Measurements from ENCODE around the gene LCORL. TPM values are rescaled to one million over a fixed set of nuclear protein-coding genes. Genes with fewer than 3 reads are reported as not detected.

Gene LCORL
- total RNA-seq, 1 donor from 2014 or later: 10.3 TPM

DNA sequence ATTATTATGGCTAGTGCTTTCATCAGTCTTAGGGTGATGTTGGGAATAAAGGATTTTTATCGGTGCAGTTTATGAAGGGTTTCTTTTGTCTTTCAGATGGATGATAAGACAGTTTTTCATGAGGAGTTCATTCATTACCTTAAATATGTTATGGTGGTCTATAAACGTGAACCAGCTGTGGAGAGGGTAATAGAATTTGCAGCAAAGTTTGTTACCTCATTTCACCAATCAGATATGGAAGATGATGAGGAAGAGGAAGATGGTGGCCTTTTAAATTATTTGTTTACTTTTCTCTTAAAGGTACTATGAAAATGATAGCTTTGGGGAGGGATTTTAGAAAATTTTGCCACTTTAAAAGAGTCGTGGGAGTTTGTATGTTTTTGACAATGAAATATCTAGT is 209.4 kb downstream of the LCORL start:
- Histone ChIP-seq H3K79me2 (ENCODE audit: insufficient read depth, low read length) (peaks cover 94% of the 10 kb centered on the region), H3K4me2 (ENCODE audit: low read length) (peak overlapping the region; percentile 92), H4K20me1 (ENCODE audit: insufficient read depth, low read length) (peaks cover 22% of the 10 kb centered on the region), H3K9ac (ENCODE audit: low read length) (peak overlapping the region; percentile 94), H3K27me3 (ENCODE audit: insufficient read depth, low read length) (no peaks in the 10 kb centered on the region), H3K9me3 (ENCODE audit: insufficient read depth, low read depth, low read length) (no peaks in the 10 kb centered on the region), H3K36me3 (ENCODE audit: insufficient read depth, low read length) (no peaks in the 10 kb centered on the region), H3K4me3 (ENCODE audit: insufficient read depth, low read depth, low read length) (peak overlapping the region; percentile 88), H2AFZ (ENCODE audit: low read depth, low read length) (peak overlapping the region; percentile 87), H3K4me1 (ENCODE audit: insufficient read depth, low read length) (peaks cover 18% of the 10 kb centered on the region), H3K27ac (ENCODE audit: low read depth, low read length) (peak overlapping the region; percentile 24)
- no peaks in the 10 kb centered on the region for H3K36me3 Mint-ChIP-seq (ENCODE audit: low read depth, unreplicated experiment)
- no peaks in the 10 kb centered on the region for H3K9me3 Mint-ChIP-seq (ENCODE audit: unreplicated experiment)
- peaks cover 21% of the 10 kb centered on the region for H3K4me1 Mint-ChIP-seq (ENCODE audit: low read depth, unreplicated experiment)
- H3K27me3 Mint-ChIP-seq (ENCODE audit: low read depth, unreplicated experiment): no peaks in the 10 kb centered on the region
- FAIRE-seq (no peak), DNase-seq (ENCODE audit: low read depth) (no peak)
- TF ChIP-seq EZH2 (IDR thresholded peaks at IDR 0.05; ENCODE audit: insufficient read depth, low read length): no peak
- TF ChIP-seq, protein P1, sequence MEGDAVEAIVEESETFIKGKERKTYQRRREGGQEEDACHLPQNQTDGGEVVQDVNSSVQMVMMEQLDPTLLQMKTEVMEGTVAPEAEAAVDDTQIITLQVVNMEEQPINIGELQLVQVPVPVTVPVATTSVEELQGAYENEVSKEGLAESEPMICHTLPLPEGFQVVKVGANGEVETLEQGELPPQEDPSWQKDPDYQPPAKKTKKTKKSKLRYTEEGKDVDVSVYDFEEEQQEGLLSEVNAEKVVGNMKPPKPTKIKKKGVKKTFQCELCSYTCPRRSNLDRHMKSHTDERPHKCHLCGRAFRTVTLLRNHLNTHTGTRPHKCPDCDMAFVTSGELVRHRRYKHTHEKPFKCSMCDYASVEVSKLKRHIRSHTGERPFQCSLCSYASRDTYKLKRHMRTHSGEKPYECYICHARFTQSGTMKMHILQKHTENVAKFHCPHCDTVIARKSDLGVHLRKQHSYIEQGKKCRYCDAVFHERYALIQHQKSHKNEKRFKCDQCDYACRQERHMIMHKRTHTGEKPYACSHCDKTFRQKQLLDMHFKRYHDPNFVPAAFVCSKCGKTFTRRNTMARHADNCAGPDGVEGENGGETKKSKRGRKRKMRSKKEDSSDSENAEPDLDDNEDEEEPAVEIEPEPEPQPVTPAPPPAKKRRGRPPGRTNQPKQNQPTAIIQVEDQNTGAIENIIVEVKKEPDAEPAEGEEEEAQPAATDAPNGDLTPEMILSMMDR (IDR thresholded peaks at IDR 0.05; ENCODE audit: insufficient read depth, low read depth, low read length): no peak
- peak overlapping the region; percentile 90 for H3K4me3 Mint-ChIP-seq (ENCODE audit: unreplicated experiment)
- peak overlapping the region; percentile 42 for H3K27ac Mint-ChIP-seq (ENCODE audit: unreplicated experiment)

DNA sequence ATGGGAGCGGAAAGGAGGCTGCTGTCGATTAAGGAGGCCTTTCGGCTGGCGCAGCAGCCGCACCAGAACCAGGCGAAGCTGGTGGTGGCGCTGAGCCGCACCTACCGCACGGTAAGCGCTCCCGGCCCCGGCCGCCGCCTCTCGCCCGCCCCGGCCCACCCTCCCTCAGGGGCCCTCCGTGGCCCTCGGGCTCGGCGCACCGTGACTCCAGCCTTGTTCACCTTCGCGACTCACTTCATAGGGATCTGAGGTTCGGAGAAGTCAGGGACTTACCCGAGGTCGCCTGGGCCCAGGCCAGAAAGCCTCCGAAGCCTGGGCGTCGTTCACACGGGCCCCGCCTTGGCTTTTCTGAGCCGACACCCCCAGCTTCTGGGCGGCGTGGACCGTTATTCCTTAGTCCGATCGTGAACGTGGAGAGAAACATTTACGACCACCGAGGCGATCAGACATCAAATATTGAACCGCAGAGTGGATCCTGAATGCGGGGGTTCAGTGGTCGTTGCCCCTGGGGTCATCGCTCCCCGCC is 210.4 kb downstream of the LCORL start:
- Histone ChIP-seq H3K27ac (ENCODE audit: low read depth, low read length) (peak overlapping the region; percentile 85), H4K20me1 (ENCODE audit: insufficient read depth, low read length) (peaks cover 26% of the 10 kb centered on the region), H3K4me1 (ENCODE audit: insufficient read depth, low read length) (peaks cover 18% of the 10 kb centered on the region), H3K27me3 (ENCODE audit: insufficient read depth, low read length) (no peaks in the 10 kb centered on the region), H3K9me3 (ENCODE audit: insufficient read depth, low read depth, low read length) (no peaks in the 10 kb centered on the region), H3K79me2 (ENCODE audit: insufficient read depth, low read length) (peaks cover 97% of the 10 kb centered on the region), H3K36me3 (ENCODE audit: insufficient read depth, low read length) (no peaks in the 10 kb centered on the region), H3K4me3 (ENCODE audit: insufficient read depth, low read depth, low read length) (peak overlapping the region; percentile 88), H3K4me2 (ENCODE audit: low read length) (peak overlapping the region; percentile 92), H3K9ac (ENCODE audit: low read length) (peak overlapping the region; percentile 94), H2AFZ (ENCODE audit: low read depth, low read length) (peak overlapping the region; percentile 87)
- no peaks in the 10 kb centered on the region for H3K27me3 Mint-ChIP-seq (ENCODE audit: low read depth, unreplicated experiment)
- H3K27ac Mint-ChIP-seq (ENCODE audit: unreplicated experiment): peak overlapping the region; percentile 58
- H3K36me3 Mint-ChIP-seq (ENCODE audit: low read depth, unreplicated experiment): no peaks in the 10 kb centered on the region
- peaks cover 23% of the 10 kb centered on the region for H3K4me1 Mint-ChIP-seq (ENCODE audit: low read depth, unreplicated experiment)
- FAIRE-seq (no peak), DNase-seq (ENCODE audit: low read depth) (no peak)
- H3K9me3 Mint-ChIP-seq (ENCODE audit: unreplicated experiment): no peaks in the 10 kb centered on the region
- peak overlapping the region; percentile 98 for H3K4me3 Mint-ChIP-seq (ENCODE audit: unreplicated experiment)
- TF ChIP-seq EZH2 (IDR thresholded peaks at IDR 0.05; ENCODE audit: insufficient read depth, low read length): no peak
- TF ChIP-seq, protein P1 (IDR thresholded peaks at IDR 0.05; ENCODE audit: insufficient read depth, low read depth, low read length): no peak
